HL-60 (cell line): ENCODE data around the gene NR5A2.

ENCODE experiments used
- GABPA ChIP-seq: IDR thresholded peaks from 2 replicates; pipeline ENCODE4 v1.6.1; 2012; ENCODE audit warnings: low read depth
- POLR2AphosphoS5 ChIP-seq: IDR thresholded peaks from 2 replicates; pipeline ENCODE4 v1.6.1; 2012; ENCODE audit warnings: low read depth
- REST ChIP-seq: IDR thresholded peaks from 2 replicates; pipeline ENCODE4 v1.6.1; 2012; ENCODE audit warnings: low read depth; ENCODE audit not compliant: insufficient replicate concordance
- TF ChIP-seq, protein P1 (sequence below): IDR thresholded peaks from one replicate; pipeline ENCODE4 v1.5.1; 2011; ENCODE audit warnings: low read length, control low read depth, inconsistent platforms; ENCODE audit not compliant: insufficient read depth

- TF ChIP-seq, protein P1, sequence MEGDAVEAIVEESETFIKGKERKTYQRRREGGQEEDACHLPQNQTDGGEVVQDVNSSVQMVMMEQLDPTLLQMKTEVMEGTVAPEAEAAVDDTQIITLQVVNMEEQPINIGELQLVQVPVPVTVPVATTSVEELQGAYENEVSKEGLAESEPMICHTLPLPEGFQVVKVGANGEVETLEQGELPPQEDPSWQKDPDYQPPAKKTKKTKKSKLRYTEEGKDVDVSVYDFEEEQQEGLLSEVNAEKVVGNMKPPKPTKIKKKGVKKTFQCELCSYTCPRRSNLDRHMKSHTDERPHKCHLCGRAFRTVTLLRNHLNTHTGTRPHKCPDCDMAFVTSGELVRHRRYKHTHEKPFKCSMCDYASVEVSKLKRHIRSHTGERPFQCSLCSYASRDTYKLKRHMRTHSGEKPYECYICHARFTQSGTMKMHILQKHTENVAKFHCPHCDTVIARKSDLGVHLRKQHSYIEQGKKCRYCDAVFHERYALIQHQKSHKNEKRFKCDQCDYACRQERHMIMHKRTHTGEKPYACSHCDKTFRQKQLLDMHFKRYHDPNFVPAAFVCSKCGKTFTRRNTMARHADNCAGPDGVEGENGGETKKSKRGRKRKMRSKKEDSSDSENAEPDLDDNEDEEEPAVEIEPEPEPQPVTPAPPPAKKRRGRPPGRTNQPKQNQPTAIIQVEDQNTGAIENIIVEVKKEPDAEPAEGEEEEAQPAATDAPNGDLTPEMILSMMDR: no peak
- TF ChIP-seq REST (no peak), POLR2AphosphoS5 (no peak), GABPA (no peak)
Observed at GRCh38 chr1:200124309-200124708, 96.8 kb downstream of the NR5A2 start.
